ENCODE measurements around the gene TMEM252. TPM values are rescaled to one million over a fixed set of nuclear protein-coding genes. Genes with fewer than 3 reads are reported as not detected.

Gene TMEM252
- total and polyA plus RNA-seq, 2 donors: not detected

DNA sequence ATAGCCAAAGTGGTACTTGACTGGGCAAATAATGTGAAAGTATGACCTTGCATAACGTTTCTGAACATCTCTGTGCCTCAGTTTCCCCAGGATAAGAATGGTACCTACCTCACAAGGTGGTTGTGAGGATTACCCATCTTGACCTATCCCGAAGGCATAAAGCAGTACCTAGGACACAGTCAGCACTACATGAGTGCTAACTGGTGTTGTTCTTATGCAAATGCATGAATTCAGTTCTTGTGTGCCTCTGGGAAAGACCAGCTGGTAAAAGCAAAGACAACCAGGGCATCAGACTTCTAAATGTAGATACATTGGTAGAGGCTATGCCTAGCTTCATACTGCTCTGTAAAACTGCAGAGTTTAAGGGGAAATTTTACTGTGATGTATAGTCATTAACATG is 21.8 kb upstream of the TMEM252 start:
- Histone ChIP-seq H3K4me1 (ENCODE audit: control insufficient read depth in 2 of 2, insufficient read depth in 2 of 2, low read length in 2 of 2) (no peaks in the 10 kb centered on the region), H3K36me3 (ENCODE audit: control insufficient read depth in 2 of 2, insufficient read depth in 2 of 2, low read length in 1 of 2) (no peaks in the 10 kb centered on the region), H3K4me3 (ENCODE audit: low read length in 2 of 2) (no peak overlapping the region), H3K27ac (ENCODE audit: low read depth in 1 of 2, low read length in 1 of 2) (no peak overlapping the region), H3K9me3 (ENCODE audit: control insufficient read depth in 2 of 2, insufficient read depth in 1 of 2, low read length in 1 of 2) (no peaks in the 10 kb centered on the region), H3K27me3 (ENCODE audit: control insufficient read depth in 2 of 2, insufficient read depth in 1 of 2, low read length in 1 of 2) (peaks cover 0 to 3% of the 10 kb centered on the region in 2 donors)
- DNase-seq (ENCODE audit: low read depth in 6 of 9, low spot score in 9 of 9): no peak
- 84% methylated on average over 2 of the region's 2 CpGs for WGBS

DNA sequence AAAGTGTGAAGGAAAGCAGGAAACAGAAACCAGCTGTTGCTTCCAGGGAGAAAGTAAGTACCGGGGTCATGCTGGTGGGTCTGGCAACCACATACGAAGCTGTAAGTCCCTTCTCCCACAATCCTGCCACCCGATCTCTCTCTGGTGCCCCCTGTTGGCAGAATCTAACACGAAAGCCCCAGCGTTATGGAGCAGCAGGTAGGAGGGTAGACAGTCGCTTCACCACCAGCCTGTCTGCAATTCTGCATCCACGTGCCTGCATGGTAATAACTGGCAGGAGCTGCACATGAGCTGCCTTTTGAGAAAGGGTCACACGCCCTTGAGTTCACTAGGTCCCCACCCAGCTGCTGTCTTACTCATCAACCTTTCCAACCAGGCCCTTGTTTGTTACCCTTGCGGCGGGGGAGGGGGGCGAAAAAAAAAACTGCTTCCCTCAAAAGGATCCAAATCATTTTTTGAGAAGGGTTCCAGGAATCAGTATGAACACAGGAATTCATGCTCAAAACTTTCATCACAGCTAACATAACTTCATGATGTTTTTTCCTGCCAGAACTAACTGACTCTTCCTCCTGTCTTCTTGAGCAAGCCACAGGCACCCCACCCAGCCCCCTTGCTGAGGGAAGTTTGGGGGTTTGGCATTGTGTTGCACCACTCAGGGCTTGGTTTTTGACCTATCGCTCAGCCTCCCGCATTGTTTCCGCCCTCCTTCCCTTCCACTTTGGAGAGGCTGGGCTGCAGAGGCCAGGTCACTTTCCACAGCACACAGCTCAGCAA is 19.6 kb upstream of the TMEM252 start:
- Histone ChIP-seq H3K36me3 (ENCODE audit: control insufficient read depth in 2 of 2, insufficient read depth in 2 of 2, low read length in 1 of 2) (no peaks in the 10 kb centered on the region), H3K27me3 (ENCODE audit: control insufficient read depth in 2 of 2, insufficient read depth in 1 of 2, low read length in 1 of 2) (peaks cover 0 to 3% of the 10 kb centered on the region in 2 donors), H3K4me1 (ENCODE audit: control insufficient read depth in 2 of 2, insufficient read depth in 2 of 2, low read length in 2 of 2) (no peaks in the 10 kb centered on the region), H3K9me3 (ENCODE audit: control insufficient read depth in 2 of 2, insufficient read depth in 1 of 2, low read length in 1 of 2) (no peaks in the 10 kb centered on the region), H3K4me3 (ENCODE audit: low read length in 2 of 2) (no peak overlapping the region), H3K27ac (ENCODE audit: low read depth in 1 of 2, low read length in 1 of 2) (no peak overlapping the region)
- DNase-seq (ENCODE audit: low read depth in 6 of 9, low spot score in 9 of 9): peak in 8 of 9 donors; percentile 8 to 63 (median 34)
- WGBS: 15% methylated on average over 14 of the region's 14 CpGs

DNA sequence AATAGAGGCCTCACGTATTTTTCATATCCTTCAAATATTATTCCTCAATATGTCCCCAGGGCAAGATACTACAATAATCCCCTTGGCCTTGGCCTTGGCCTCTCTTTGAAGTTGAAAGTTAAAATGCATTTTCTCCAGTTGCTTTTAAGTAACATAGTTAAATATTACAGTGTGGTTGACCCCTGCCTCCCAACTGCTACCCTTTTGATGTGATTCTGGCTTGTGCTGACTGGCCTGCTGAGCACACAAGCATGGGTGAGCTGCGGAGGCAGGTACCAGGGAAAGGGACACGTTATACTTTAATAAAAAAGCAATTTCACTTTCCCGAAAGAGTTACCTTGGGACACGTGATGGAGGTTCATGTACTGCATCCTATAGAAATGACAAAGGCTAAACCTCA is 17.9 kb upstream of the TMEM252 start:
- no peaks in the 10 kb centered on the region for H3K36me3 ChIP-seq (ENCODE audit: control insufficient read depth in 2 of 2, insufficient read depth in 2 of 2, low read length in 1 of 2)
- no peak for DNase-seq (ENCODE audit: low read depth in 6 of 9, low spot score in 9 of 9)
- 97% methylated on average over 5 of the region's 5 CpGs for WGBS
- H3K9me3 ChIP-seq (ENCODE audit: control insufficient read depth in 2 of 2, insufficient read depth in 1 of 2, low read length in 1 of 2): no peaks in the 10 kb centered on the region
- H3K27ac ChIP-seq (ENCODE audit: low read depth in 1 of 2, low read length in 1 of 2): no peak overlapping the region
- peaks cover 0 to 3% of the 10 kb centered on the region in 2 donors for H3K27me3 ChIP-seq (ENCODE audit: control insufficient read depth in 2 of 2, insufficient read depth in 1 of 2, low read length in 1 of 2)
- H3K4me3 ChIP-seq (ENCODE audit: low read length in 2 of 2): no peak overlapping the region
- no peaks in the 10 kb centered on the region for H3K4me1 ChIP-seq (ENCODE audit: control insufficient read depth in 2 of 2, insufficient read depth in 2 of 2, low read length in 2 of 2)

DNA sequence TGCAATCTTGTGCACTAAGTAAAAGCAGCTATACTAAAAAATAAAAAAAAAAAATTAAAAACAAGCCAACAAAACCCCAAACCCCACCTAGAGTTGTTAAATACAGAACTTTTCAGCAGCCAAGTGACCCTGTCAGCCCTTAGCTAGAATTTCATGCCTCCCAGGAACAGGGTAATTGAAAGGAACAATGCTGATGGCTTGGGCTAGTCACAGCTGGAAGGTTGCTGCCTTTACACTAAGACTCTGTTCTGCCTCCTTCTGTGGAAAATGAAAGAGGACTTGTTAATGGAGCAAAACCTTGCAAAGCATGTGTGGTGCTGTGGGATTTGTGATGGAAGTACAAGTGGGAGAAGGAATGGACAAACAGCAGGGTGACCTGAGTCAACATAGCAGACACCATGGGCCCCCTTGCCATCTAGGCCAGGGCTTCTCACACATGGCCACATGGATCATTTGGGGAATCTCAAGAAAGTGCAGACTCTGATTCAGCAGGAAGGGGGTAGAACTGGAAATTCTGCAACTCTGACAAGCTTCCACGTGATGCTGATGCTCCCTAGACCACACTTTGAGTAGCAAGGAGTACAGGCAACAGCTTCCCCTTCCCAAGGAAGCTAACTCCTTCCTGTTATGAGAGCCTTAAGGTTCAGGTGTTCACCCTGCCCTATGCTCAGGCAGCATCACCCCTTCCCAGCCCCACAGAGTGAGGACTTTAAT is 14.9 kb upstream of the TMEM252 start:
- no peaks in the 10 kb centered on the region for H3K9me3 ChIP-seq (ENCODE audit: control insufficient read depth in 2 of 2, insufficient read depth in 1 of 2, low read length in 1 of 2)
- 35% methylated on average over 1 of the region's 1 CpG for WGBS
- H3K4me1 ChIP-seq (ENCODE audit: control insufficient read depth in 2 of 2, insufficient read depth in 2 of 2, low read length in 2 of 2): no peaks in the 10 kb centered on the region
- no peak overlapping the region for H3K4me3 ChIP-seq (ENCODE audit: low read length in 2 of 2)
- H3K27ac ChIP-seq (ENCODE audit: low read depth in 1 of 2, low read length in 1 of 2): no peak overlapping the region
- DNase-seq (ENCODE audit: low read depth in 6 of 9, low spot score in 9 of 9): no peak
- H3K36me3 ChIP-seq (ENCODE audit: control insufficient read depth in 2 of 2, insufficient read depth in 2 of 2, low read length in 1 of 2): no peaks in the 10 kb centered on the region
- peaks cover 0 to 1% of the 10 kb centered on the region in 2 donors for H3K27me3 ChIP-seq (ENCODE audit: control insufficient read depth in 2 of 2, insufficient read depth in 1 of 2, low read length in 1 of 2)

DNA sequence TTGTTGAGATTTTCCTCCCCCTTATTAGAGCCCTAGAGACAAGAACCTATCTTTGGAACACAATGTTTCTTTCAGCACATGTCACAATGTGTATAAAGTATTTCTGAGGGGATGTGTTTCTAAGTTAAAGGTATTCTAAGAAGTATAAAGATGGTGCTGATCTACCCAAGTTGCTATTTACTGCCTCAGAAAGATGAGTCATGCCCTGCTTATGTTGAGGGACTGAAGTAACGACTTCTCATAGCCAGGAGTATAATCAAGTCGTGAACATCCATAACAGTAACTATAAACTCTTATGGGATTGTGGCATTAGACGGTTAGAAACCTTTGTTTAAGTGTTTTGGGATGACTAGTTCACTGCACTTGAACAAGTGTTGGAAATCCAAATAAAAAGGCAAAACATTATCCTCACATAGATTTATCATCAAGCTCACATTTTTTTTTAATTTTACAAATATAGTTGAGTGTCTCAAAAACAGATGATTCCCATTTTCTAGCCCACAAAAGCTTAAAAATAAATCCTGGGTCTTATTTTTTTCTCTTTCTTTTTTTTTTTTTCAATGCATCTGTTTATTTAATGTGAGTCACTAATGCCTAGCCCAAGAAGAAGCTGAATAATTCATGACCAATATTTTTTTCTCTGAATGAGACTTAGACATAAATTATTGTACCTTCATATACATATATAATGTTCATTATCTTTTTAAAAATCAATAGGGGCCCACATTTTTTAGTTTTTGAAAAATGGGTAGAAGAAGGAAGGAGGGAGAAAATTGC is 12.2 kb upstream of the TMEM252 start:
- WGBS: 88% methylated on average over 3 of the region's 3 CpGs
- Histone ChIP-seq H3K27me3 (ENCODE audit: control insufficient read depth in 2 of 2, insufficient read depth in 1 of 2, low read length in 1 of 2) (no peaks in the 10 kb centered on the region), H3K4me3 (ENCODE audit: low read length in 2 of 2) (no peak overlapping the region), H3K36me3 (ENCODE audit: control insufficient read depth in 2 of 2, insufficient read depth in 2 of 2, low read length in 1 of 2) (no peaks in the 10 kb centered on the region), H3K9me3 (ENCODE audit: control insufficient read depth in 2 of 2, insufficient read depth in 1 of 2, low read length in 1 of 2) (no peaks in the 10 kb centered on the region), H3K27ac (ENCODE audit: low read depth in 1 of 2, low read length in 1 of 2) (no peak overlapping the region), H3K4me1 (ENCODE audit: control insufficient read depth in 2 of 2, insufficient read depth in 2 of 2, low read length in 2 of 2) (no peaks in the 10 kb centered on the region)
- DNase-seq (ENCODE audit: low read depth in 6 of 9, low spot score in 9 of 9): no peak

DNA sequence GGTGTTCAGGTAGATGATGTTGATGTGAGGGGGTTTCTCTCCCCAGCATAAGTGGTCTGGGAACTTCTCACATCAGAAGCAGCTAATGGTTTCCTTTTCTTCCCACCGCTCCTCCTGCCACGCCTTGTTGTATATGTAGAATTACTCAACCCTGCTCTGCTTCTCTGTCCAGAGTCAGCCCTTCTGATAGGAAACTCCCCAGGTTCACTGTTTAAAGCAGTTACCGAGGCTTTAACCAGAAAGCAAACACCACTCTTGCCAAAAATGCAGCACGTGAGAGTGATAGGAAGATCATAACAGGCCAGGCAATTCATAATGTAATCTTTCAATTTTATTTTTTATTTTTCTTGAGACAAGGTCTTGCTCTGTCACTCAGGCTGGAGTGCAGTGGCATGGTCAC is 10.5 kb upstream of the TMEM252 start:
- no peaks in the 10 kb centered on the region for H3K27me3 ChIP-seq (ENCODE audit: control insufficient read depth in 2 of 2, insufficient read depth in 1 of 2, low read length in 1 of 2)
- DNase-seq (ENCODE audit: low read depth in 6 of 9, low spot score in 9 of 9): no peak
- no peaks in the 10 kb centered on the region for H3K9me3 ChIP-seq (ENCODE audit: control insufficient read depth in 2 of 2, insufficient read depth in 1 of 2, low read length in 1 of 2)
- no peak overlapping the region for H3K27ac ChIP-seq (ENCODE audit: low read depth in 1 of 2, low read length in 1 of 2)
- no peak overlapping the region for H3K4me3 ChIP-seq (ENCODE audit: low read length in 2 of 2)
- no peaks in the 10 kb centered on the region for H3K4me1 ChIP-seq (ENCODE audit: control insufficient read depth in 2 of 2, insufficient read depth in 2 of 2, low read length in 2 of 2)
- H3K36me3 ChIP-seq (ENCODE audit: control insufficient read depth in 2 of 2, insufficient read depth in 2 of 2, low read length in 1 of 2): no peaks in the 10 kb centered on the region
- 86% methylated on average over 4 of the region's 4 CpGs for whole genome bisulfite sequencing

DNA sequence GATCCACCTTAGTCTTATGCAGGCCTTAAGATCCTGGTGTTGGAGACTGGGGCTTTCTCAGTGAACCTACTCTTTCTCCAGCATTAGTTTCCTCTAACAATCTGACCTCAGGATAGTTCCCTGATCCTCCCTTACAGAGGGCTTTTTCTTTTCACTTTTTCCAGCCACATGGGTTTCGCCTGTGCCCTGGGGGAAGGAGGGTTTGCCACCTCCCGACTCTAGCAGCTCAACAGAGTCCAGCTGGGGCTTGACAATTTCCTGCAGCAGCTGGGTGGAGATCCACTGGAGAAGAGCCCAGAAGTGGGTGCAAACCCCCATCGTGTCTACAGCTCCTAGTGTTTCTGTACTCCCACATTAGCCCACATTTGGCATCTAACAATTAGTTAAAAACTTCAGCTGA is 7.6 kb upstream of the TMEM252 start:
- H3K4me3 ChIP-seq (ENCODE audit: low read length in 2 of 2): no peak overlapping the region
- no peaks in the 10 kb centered on the region for H3K4me1 ChIP-seq (ENCODE audit: control insufficient read depth in 2 of 2, insufficient read depth in 2 of 2, low read length in 2 of 2)

DNA sequence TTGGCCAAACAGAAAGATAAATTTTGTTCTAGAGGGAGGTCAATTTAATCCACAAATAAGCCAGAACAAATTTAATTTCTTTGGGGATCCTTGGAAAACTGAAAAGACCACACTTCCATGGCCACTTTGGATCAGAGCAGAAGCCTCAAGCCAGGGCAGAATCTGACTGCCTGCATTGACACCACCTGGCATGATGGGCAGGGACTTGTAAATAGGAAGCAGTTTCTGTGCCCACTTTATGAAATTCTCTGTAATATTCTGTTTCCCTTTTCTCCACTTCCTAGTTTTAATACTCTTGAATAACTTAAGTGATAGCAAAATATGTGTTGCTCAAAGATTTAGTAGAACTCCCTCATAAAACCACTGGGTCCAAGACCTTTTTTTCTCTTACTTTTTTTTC is 6.7 kb upstream of the TMEM252 start:
- Histone ChIP-seq H3K36me3 (ENCODE audit: control insufficient read depth in 2 of 2, insufficient read depth in 2 of 2, low read length in 1 of 2) (no peaks in the 10 kb centered on the region), H3K27me3 (ENCODE audit: control insufficient read depth in 2 of 2, insufficient read depth in 1 of 2, low read length in 1 of 2) (no peaks in the 10 kb centered on the region), H3K9me3 (ENCODE audit: control insufficient read depth in 2 of 2, insufficient read depth in 1 of 2, low read length in 1 of 2) (no peaks in the 10 kb centered on the region), H3K4me1 (ENCODE audit: control insufficient read depth in 2 of 2, insufficient read depth in 2 of 2, low read length in 2 of 2) (no peaks in the 10 kb centered on the region), H3K27ac (ENCODE audit: low read depth in 1 of 2, low read length in 1 of 2) (no peak overlapping the region), H3K4me3 (ENCODE audit: low read length in 2 of 2) (no peak overlapping the region)
- DNase-seq (ENCODE audit: low read depth in 6 of 9, low spot score in 9 of 9): no peak

More for the DNA sequence above, 7.6 kb upstream of the TMEM252 start:
- H3K27me3 ChIP-seq (ENCODE audit: control insufficient read depth in 2 of 2, insufficient read depth in 1 of 2, low read length in 1 of 2): no peaks in the 10 kb centered on the region
- no peak for DNase-seq (ENCODE audit: low read depth in 6 of 9, low spot score in 9 of 9)
- H3K9me3 ChIP-seq (ENCODE audit: control insufficient read depth in 2 of 2, insufficient read depth in 1 of 2, low read length in 1 of 2): no peaks in the 10 kb centered on the region
- no peak overlapping the region for H3K27ac ChIP-seq (ENCODE audit: low read depth in 1 of 2, low read length in 1 of 2)
- no peaks in the 10 kb centered on the region for H3K36me3 ChIP-seq (ENCODE audit: control insufficient read depth in 2 of 2, insufficient read depth in 2 of 2, low read length in 1 of 2)
- WGBS: 69% methylated on average over 3 of the region's 3 CpGs

Measured in thymus (tissue), 11 donors.